Astrocyte (in vitro differentiated cells and primary cell): ENCODE data around the gene DNAJB1. TPM values are rescaled to one million over a fixed set of nuclear protein-coding genes. Genes with fewer than 3 reads are reported as not detected.

Experiments
- DNase-seq: peaks from one replicate; pipeline ENCODE4 v3.0.0-alpha.2; 2010; ENCODE audit warnings: low read depth
- FAIRE-seq: peaks from 2 replicates; lab custom pipeline; 2011; peaks lifted over from hg19 to GRCh38; lab: Jason Lieb, UNC
- H2AFZ ChIP-seq: 2 replicates; pipeline ENCODE4 v1.6.0; 2012; ENCODE audit warnings: low read depth, low read length, inconsistent platforms
- H3K27ac ChIP-seq: 2 replicates; pipeline ENCODE4 v1.5.1; 2011; ENCODE audit warnings: low read depth, low read length, inconsistent platforms
- H3K27me3 ChIP-seq: 2 replicates; pipeline ENCODE4 v1.6.0; 2011; ENCODE audit warnings: low read length, inconsistent platforms; ENCODE audit not compliant: insufficient read depth
- H3K36me3 ChIP-seq: 2 replicates; pipeline ENCODE4 v1.5.1; 2011; ENCODE audit warnings: low read length, inconsistent platforms; ENCODE audit not compliant: insufficient read depth
- H3K4me1 ChIP-seq: 2 replicates; pipeline ENCODE4 v1.5.1; 2011; ENCODE audit warnings: low read length, inconsistent platforms; ENCODE audit not compliant: insufficient read depth
- H3K4me2 ChIP-seq: 2 replicates; pipeline ENCODE4 v1.6.0; 2012; ENCODE audit warnings: low read length, inconsistent platforms
- H3K4me3 ChIP-seq: 2 replicates; pipeline ENCODE4 v1.5.1; 2011; ENCODE audit warnings: low read depth, mild to moderate bottlenecking, low read length, inconsistent platforms; ENCODE audit not compliant: insufficient read depth
- H3K79me2 ChIP-seq: 2 replicates; pipeline ENCODE4 v1.6.0; 2012; ENCODE audit warnings: mild to moderate bottlenecking, low read length, inconsistent platforms; ENCODE audit not compliant: insufficient read depth
- H3K9ac ChIP-seq: 2 replicates; pipeline ENCODE4 v1.6.0; 2012; ENCODE audit warnings: mild to moderate bottlenecking, low read length, inconsistent platforms
- H3K9me3 ChIP-seq: 2 replicates; pipeline ENCODE4 v1.5.1; 2012; ENCODE audit warnings: low read depth, mild to moderate bottlenecking, low read length, inconsistent platforms; ENCODE audit not compliant: insufficient read depth
- H4K20me1 ChIP-seq: 2 replicates; pipeline ENCODE4 v1.6.0; 2012; ENCODE audit warnings: low read length, inconsistent platforms; ENCODE audit not compliant: insufficient read depth
- H3K27ac Mint-ChIP-seq: one replicate; pipeline ENCODE4 v1.8.0; 2021; ENCODE audit warnings: mild to moderate bottlenecking, mixed read lengths; ENCODE audit not compliant: unreplicated experiment
- H3K27me3 Mint-ChIP-seq: one replicate; pipeline ENCODE4 v1.8.0; 2021; ENCODE audit warnings: low read depth, mixed read lengths; ENCODE audit not compliant: unreplicated experiment
- H3K36me3 Mint-ChIP-seq: one replicate; pipeline ENCODE4 v1.8.0; 2021; ENCODE audit warnings: low read depth, mixed read lengths; ENCODE audit not compliant: unreplicated experiment
- H3K4me1 Mint-ChIP-seq: one replicate; pipeline ENCODE4 v1.8.0; 2021; ENCODE audit warnings: low read depth, mixed read lengths; ENCODE audit not compliant: unreplicated experiment
- H3K4me3 Mint-ChIP-seq: one replicate; pipeline ENCODE4 v1.8.0; 2021; ENCODE audit warnings: mild to moderate bottlenecking, moderate library complexity, mixed read lengths; ENCODE audit not compliant: unreplicated experiment
- H3K9me3 Mint-ChIP-seq: one replicate; pipeline ENCODE4 v1.8.0; 2021; ENCODE audit warnings: mild to moderate bottlenecking, mixed read lengths; ENCODE audit not compliant: unreplicated experiment
- EZH2 ChIP-seq: IDR thresholded peaks from 2 replicates; pipeline ENCODE4 v1.6.1; 2012; ENCODE audit warnings: mild to moderate bottlenecking, low read length, inconsistent platforms; ENCODE audit not compliant: insufficient read depth
- total RNA-seq: library from RNA; stranded (reverse); gene quantifications from 2 replicates; pipeline ENCODE4 v1.2.1, GENCODE V29; 2021
- TF ChIP-seq, protein P1 (sequence below): IDR thresholded peaks from 2 replicates; pipeline ENCODE4 v1.5.1; 2011; ENCODE audit warnings: low read depth, mild to moderate bottlenecking, inconsistent platforms, low read length, moderate library complexity; ENCODE audit not compliant: insufficient read depth

Gene DNAJB1
- total RNA-seq, 1 donor from 2014 or later = 105 TPM

DNA sequence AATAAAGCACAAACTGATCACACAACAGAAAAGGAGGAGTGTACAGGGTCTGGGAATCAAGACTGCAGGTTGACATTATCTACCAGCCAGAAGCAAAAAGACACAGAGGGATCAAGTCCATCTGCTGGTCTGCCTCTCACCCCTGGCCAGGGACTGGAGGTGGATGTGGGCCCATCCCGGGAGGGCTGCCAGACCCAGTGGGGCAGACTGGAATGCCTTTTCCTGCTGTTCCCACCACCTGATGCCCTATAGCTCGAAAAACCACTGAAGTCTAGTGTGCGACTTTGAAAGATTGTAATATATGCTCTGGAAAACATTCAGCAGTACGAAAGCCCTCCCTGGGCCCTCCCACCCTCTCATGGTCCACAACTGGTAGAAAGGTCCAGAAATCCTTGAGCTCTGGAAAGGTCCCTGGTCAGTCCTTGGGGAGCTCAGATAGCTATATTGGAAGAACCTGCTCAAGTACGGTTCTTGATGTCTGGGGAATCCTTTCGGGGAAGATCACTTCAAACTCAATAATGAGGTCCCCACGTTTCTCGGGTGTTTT, 2.6 kb downstream of the DNAJB1 start:
- Histone ChIP-seq H2AFZ (no peak overlapping the region), H4K20me1 (peaks cover 39% of the 10 kb centered on the region), H3K27me3 (no peaks in the 10 kb centered on the region), H3K36me3 (peaks cover 24% of the 10 kb centered on the region), H3K4me1 (peaks cover 37% of the 10 kb centered on the region), H3K4me2 (peak overlapping the region; percentile 96), H3K4me3 (peak overlapping the region; percentile 91), H3K79me2 (peaks cover 42% of the 10 kb centered on the region), H3K27ac (no peak overlapping the region), H3K9me3 (no peaks in the 10 kb centered on the region), H3K9ac (peak overlapping the region; percentile 96)
- peak overlapping the region; percentile 48 for H3K27ac Mint-ChIP-seq
- H3K4me3 Mint-ChIP-seq = peak overlapping the region; percentile 89
- no peak for TF ChIP-seq EZH2
- TF ChIP-seq, protein P1, sequence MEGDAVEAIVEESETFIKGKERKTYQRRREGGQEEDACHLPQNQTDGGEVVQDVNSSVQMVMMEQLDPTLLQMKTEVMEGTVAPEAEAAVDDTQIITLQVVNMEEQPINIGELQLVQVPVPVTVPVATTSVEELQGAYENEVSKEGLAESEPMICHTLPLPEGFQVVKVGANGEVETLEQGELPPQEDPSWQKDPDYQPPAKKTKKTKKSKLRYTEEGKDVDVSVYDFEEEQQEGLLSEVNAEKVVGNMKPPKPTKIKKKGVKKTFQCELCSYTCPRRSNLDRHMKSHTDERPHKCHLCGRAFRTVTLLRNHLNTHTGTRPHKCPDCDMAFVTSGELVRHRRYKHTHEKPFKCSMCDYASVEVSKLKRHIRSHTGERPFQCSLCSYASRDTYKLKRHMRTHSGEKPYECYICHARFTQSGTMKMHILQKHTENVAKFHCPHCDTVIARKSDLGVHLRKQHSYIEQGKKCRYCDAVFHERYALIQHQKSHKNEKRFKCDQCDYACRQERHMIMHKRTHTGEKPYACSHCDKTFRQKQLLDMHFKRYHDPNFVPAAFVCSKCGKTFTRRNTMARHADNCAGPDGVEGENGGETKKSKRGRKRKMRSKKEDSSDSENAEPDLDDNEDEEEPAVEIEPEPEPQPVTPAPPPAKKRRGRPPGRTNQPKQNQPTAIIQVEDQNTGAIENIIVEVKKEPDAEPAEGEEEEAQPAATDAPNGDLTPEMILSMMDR = no peak
- H3K36me3 Mint-ChIP-seq = peaks cover 23% of the 10 kb centered on the region
- peaks cover 1% of the 10 kb centered on the region for H3K9me3 Mint-ChIP-seq
- H3K27me3 Mint-ChIP-seq = no peaks in the 10 kb centered on the region
- DNase-seq (no peak), FAIRE-seq (no peak)
- H3K4me1 Mint-ChIP-seq = peaks cover 37% of the 10 kb centered on the region

DNA sequence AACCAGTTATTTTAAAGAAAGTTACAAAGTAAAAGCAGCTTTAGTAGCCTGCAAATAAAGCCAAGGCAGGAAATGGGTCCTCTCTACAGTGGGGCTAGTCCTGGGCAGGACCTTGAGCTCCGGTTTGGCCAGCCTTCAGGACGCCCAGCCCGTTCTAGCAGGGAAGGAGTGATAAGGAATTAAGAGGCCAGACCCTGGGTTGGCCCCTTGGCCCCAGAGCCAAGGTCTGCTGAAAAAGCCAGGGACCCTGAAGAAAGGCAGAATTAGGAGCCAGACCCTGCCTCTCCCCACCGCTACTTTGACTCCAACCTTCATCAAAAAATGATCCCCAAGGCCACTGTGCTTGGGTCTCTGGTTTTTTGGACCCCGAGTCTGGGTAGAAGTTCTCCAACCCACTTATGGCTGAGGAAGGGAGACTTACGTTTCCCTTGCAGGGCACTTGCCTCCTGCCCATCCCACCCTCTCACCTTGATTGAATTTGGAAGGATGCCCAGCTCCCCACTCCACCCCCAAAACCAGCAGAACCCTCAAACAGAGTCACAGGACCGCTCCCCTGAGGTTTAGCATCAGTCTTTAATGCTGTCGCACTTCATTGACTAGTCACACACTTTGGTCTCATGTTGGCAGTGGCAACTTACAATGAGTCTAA, 3.9 kb downstream of the DNAJB1 start:
- no peak for DNase-seq
- Histone ChIP-seq H3K9ac (no peak overlapping the region), H3K27me3 (no peaks in the 10 kb centered on the region), H3K4me1 (peaks cover 34% of the 10 kb centered on the region), H3K27ac (no peak overlapping the region), H4K20me1 (peaks cover 39% of the 10 kb centered on the region), H3K4me3 (no peak overlapping the region), H3K4me2 (peak overlapping the region; percentile 5), H3K79me2 (peaks cover 42% of the 10 kb centered on the region), H3K9me3 (no peaks in the 10 kb centered on the region), H2AFZ (no peak overlapping the region), H3K36me3 (peaks cover 24% of the 10 kb centered on the region)
- TF ChIP-seq, protein P1 = no peak
- TF ChIP-seq EZH2 = no peak
- FAIRE-seq = no peak
- H3K4me3 Mint-ChIP-seq = peak overlapping the region; percentile 37
- peaks cover 23% of the 10 kb centered on the region for H3K36me3 Mint-ChIP-seq
- no peaks in the 10 kb centered on the region for H3K27me3 Mint-ChIP-seq
- H3K27ac Mint-ChIP-seq = no peak overlapping the region
- peaks cover 31% of the 10 kb centered on the region for H3K4me1 Mint-ChIP-seq
- peaks cover 2% of the 10 kb centered on the region for H3K9me3 Mint-ChIP-seq
